RWPE2 (cell line): ENCODE results near the gene SENP3.
"Not testable (repeated sequence)": the region's sequence is repeated elsewhere in the genome, so short reads cannot be mapped to it uniquely, and the experiment has no call there.

ENCODE experiments used
- ATAC-seq: fragments of 200-7000 bp; cut with Tn5 transposase; 3 replicates; pipeline ENCODE4 v1.9.1; 2021; ENCODE audit warnings: low read depth
- DNase-seq: peaks from one replicate; pipeline ENCODE4 v3.0.0-alpha.2; 2020; ENCODE audit warnings: low spot score
- H3K27ac ChIP-seq: fragments of 450-650 bp; 2 replicates; pipeline ENCODE4 v1.5.1; 2017; ENCODE audit warnings: mild to moderate bottlenecking; ENCODE audit not compliant: poor library complexity, severe bottlenecking
- H3K27me3 ChIP-seq: fragments of 250-450 bp; sonication (Bioruptor Pico); 2 replicates; pipeline ENCODE4 v1.5.1; 2021; ENCODE audit warnings: mild to moderate bottlenecking, moderate library complexity; ENCODE audit not compliant: insufficient read depth, poor library complexity, severe bottlenecking
- H3K36me3 ChIP-seq: fragments of 250-450 bp; sonication (Bioruptor Pico); 2 replicates; pipeline ENCODE4 v1.5.1; 2020; ENCODE audit warnings: low read depth, mild to moderate bottlenecking, moderate library complexity
- H3K4me1 ChIP-seq: fragments of 250-450 bp; sonication (Bioruptor Pico); 2 replicates; pipeline ENCODE4 v1.5.1; 2021; ENCODE audit warnings: mild to moderate bottlenecking, moderate library complexity; ENCODE audit not compliant: insufficient read depth, poor library complexity, severe bottlenecking
- H3K4me3 ChIP-seq: fragments of 250-450 bp; sonication (Bioruptor Pico); 2 replicates; pipeline ENCODE4 v1.5.1; 2021; ENCODE audit warnings: mild to moderate bottlenecking, moderate library complexity; ENCODE audit not compliant: severe bottlenecking
- H3K9me3 ChIP-seq: fragments of 250-450 bp; sonication (Bioruptor Pico); 2 replicates; pipeline ENCODE4 v1.5.1; 2021; ENCODE audit warnings: mild to moderate bottlenecking, moderate library complexity; ENCODE audit not compliant: severe bottlenecking
- CTCF ChIP-seq: fragments of 450-650 bp; IDR thresholded peaks from one replicate; pipeline ENCODE4 v1.5.1; 2017; ENCODE audit warnings: mild to moderate bottlenecking, moderate library complexity; ENCODE audit not compliant: poor library complexity, severe bottlenecking

Gene SENP3

GRCh38 chr17:7593296-7593695, 31.6 kb downstream of the SENP3 start:
- peaks cover 12% of the 10 kb centered on the region for H3K4me1 ChIP-seq
- peaks cover 73% of the 10 kb centered on the region for H3K36me3 ChIP-seq
- no peak overlapping the region for H3K4me3 ChIP-seq
- no peaks in the 10 kb centered on the region for H3K9me3 ChIP-seq
- H3K27me3 ChIP-seq = no peaks in the 10 kb centered on the region
- no peak overlapping the region for H3K27ac ChIP-seq
- DNase-seq = no peak
- no peak for TF ChIP-seq CTCF
- ATAC-seq = no peak

GRCh38 chr17:7597561-7597960, 35.8 kb downstream of the SENP3 start:
- not testable (repeated sequence) for H3K4me3 ChIP-seq, DNase-seq, H3K4me1 ChIP-seq, H3K27me3 ChIP-seq, H3K27ac ChIP-seq, ATAC-seq, H3K9me3 ChIP-seq
- peaks cover 98% of the 10 kb centered on the region for H3K36me3 ChIP-seq

GRCh38 chr17:7606280-7606679, 44.6 kb downstream of the SENP3 start:
- Histone ChIP-seq H3K27me3 (no peaks in the 10 kb centered on the region), H3K9me3 (no peaks in the 10 kb centered on the region), H3K4me1 (no peaks in the 10 kb centered on the region), H3K4me3 (no peak overlapping the region), H3K36me3 (peaks cover 81% of the 10 kb centered on the region), H3K27ac (no peak overlapping the region)
- ATAC-seq = no peak
- DNase-seq = no peak
- TF ChIP-seq CTCF = no peak

- Histone ChIP-seq H3K4me1 (peaks cover 16% of the 10 kb centered on the region), H3K36me3 (peaks cover 60% of the 10 kb centered on the region), H3K4me3 (no peak overlapping the region), H3K9me3 (no peaks in the 10 kb centered on the region), H3K27ac (no peak overlapping the region), H3K27me3 (no peaks in the 10 kb centered on the region)
- DNase-seq (no peak), ATAC-seq (no peak)
- TF ChIP-seq CTCF = no peak
Measured at GRCh38 chr17:7610641-7611040, 48.9 kb downstream of the SENP3 start.

GRCh38 chr17:7611635-7612293, 50.0 kb downstream of the SENP3 start:
- DNase-seq (no peak), ATAC-seq (no peak)
- Histone ChIP-seq H3K4me3 (no peak overlapping the region), H3K9me3 (no peaks in the 10 kb centered on the region), H3K27ac (no peak overlapping the region), H3K4me1 (peaks cover 16% of the 10 kb centered on the region), H3K27me3 (no peaks in the 10 kb centered on the region), H3K36me3 (peaks cover 49% of the 10 kb centered on the region)
- no peak for TF ChIP-seq CTCF
